CD4-positive, alpha-beta T cell treated with Interleukin-1 beta for 1 hour (primary cell): ENCODE results near the gene ODAD3.
"Not testable (repeated sequence)": the region's sequence is repeated elsewhere in the genome, so short reads cannot be mapped to it uniquely, and the experiment has no call there.

ENCODE experiments used
- DNase-seq, 2 donors: peaks; one replicate each; pipeline ENCODE4 v3.0.0-alpha.2; 2020 to 2022

ODAD3 gene

GRCh38 chr19:11458912-11459311, 24.0 kb upstream of the ODAD3 start:
- DNase-seq, result not testable (repeated sequence)

DNA sequence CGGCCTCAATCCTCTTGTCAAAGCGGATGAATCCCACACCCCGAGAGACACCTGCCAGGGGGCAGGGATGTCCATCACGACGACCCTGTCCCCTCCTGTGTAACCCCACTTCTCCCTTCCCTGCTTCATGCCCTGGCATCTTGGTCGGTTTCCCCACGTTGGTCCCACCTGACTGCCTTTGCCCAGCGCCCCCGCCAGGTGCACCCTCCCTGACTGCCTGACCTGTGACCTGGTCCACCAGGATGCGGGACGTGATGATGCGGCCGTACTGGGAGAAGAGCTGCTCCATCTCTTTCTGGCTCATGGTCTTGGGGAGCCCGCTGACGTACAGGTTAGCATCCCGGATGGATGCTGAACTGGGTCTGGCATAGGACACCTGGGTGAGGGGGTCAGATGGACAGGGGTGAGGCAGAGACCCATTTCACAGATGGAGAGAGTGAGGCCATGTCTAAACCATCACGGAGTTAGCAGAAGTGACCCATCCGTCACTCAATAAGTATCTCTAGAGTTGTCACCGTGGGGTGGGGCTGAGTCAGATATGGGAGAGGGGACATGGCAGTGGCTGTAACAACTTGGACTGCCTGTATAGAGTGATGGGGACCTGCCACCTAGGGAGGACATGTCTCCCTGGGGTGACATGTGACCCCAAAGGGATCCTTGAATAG, 23.4 kb upstream of the ODAD3 start:
- DNase-seq, result no peak

DNA sequence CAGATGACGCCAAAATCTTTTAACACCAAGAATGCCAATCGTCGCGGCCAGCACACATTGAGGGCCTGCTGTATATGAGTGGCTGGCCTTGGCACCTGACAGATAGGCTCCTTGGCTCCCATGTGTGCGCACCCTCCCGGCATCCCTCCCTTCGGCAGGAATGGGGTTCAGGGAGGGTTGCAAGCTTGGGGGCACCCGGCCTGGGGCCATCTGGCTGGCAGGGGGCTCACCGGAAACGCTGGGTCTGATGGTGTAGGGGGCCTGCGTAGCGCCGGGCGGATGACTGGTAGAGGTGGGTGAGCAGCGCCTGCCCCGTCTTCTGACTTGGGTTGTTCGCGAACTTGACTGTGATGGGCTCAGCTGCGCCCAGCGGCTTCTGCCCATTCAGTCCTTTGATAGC, 22.9 kb upstream of the ODAD3 start:
- DNase-seq, result no peak

GRCh38 chr19:11457115-11457514, 22.2 kb upstream of the ODAD3 start:
- DNase-seq, result no peak

GRCh38 chr19:11456659-11457058, 21.7 kb upstream of the ODAD3 start:
- no peak for DNase-seq

DNA sequence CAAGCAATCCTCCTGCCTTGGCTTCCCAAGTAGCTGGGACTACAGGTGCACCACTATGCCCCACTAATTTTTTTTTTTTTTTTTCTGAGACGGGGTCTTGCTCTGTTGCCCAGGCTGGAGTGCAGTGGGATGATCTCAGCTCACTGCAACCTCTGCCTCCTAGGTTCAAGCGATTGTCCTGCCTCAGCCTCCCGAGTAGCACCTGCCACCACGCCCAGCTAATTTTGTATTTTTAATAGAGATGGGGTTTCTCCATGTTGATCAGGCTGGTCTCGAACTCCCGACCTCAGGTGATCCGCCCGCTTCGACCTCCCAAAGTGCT, 20.3 kb upstream of the ODAD3 start:
- not testable (repeated sequence) for DNase-seq

GRCh38 chr19:11453468-11454341, 18.8 kb upstream of the ODAD3 start:
- peak in 1 of 2 donors; percentile 11 for DNase-seq

GRCh38 chr19:11452620-11453310, 17.8 kb upstream of the ODAD3 start:
- DNase-seq, result no peak

GRCh38 chr19:11451871-11452619, 17.1 kb upstream of the ODAD3 start:
- no peak for DNase-seq

GRCh38 chr19:11451327-11451870, 16.5 kb upstream of the ODAD3 start:
- no peak for DNase-seq

- no peak for DNase-seq
Measured at GRCh38 chr19:11450570-11451326, 15.8 kb upstream of the ODAD3 start.

DNA sequence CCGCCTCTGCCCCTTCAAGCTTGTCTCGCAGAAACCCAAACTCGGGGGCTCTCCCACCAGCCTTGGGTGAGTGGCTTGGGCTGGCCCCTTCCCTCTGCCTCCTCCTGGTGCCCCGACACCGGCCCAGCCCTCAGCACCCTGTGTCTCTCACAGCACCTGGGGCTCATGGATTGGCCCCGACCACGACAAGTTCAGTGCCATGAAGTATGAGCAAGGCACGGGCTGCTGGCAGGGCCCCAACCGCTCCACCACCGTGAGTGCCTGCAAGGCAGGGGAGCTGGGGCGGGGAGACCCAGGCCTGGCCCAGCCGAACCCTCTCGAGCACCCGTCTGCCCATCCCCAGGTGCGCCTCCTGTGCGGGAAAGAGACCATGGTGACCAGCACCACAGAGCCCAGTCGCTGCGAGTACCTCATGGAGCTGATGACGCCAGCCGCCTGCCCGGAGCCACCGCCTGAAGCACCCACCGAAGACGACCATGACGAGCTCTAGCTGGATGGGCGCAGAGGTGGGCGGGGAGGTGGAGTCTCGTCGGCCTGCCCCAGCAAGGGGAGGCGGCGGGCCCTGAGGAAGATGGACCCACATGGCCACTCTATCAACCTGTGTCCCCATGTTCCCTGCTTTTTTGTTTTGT, 14.1 kb upstream of the ODAD3 start:
- no peak for DNase-seq

DNA sequence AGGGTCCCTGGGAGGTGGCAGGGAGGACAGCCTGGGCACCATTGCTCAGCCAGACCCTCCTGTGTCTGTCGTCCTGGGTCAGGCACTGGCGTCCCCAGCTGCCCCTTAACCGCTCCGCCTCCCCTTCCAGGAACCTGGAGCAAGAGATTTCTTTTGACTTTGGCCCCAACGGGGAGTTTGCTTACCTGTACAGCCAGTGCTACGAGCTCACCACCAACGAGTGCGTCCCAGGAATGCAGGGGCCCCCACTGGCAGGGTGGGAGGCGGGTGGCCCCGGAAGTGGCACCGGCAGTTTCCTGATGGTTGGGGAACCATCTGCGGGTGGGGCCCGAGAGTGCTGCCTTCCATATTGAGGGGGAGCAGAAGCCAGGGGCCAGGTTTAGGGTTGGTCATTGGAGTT, 13.5 kb upstream of the ODAD3 start:
- no peak for DNase-seq

- DNase-seq, result no peak
Measured at GRCh38 chr19:11447347-11448262, 12.7 kb upstream of the ODAD3 start.

DNA sequence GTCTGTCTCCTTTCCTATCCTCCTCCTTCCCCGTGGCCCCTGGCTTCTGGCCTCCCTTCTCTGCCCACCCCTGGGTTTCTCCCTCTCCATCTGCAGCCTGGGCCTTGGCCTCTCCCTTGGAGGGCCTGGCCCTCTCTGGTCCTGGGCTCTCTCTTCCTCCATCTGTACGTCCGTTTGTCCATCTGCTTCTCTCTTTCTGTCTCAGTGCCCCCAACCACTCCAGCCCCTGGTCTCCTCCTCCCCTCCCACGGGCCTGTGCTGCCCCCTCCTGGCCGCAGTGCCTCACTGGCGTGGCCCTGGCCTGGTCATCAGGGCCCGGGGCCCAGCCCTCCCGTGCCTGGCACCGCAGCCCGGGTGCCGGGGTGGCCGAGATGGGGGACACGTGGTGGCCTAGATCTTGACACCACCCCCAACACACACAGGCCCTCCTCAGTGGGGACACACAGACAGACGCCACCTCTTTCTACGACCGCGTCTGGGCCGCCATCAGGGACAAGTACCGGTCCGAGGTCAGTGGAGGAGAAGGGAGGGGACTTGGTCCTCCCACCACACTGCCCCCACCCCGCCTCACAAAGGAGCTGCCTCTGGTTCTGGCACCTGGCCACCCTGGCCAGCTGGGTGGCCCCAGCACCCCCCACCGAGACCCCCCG, 11.9 kb upstream of the ODAD3 start:
- peak; percentile 40 to 51 for DNase-seq

GRCh38 chr19:11446271-11446651, 11.3 kb upstream of the ODAD3 start:
- DNase-seq, result no peak

DNA sequence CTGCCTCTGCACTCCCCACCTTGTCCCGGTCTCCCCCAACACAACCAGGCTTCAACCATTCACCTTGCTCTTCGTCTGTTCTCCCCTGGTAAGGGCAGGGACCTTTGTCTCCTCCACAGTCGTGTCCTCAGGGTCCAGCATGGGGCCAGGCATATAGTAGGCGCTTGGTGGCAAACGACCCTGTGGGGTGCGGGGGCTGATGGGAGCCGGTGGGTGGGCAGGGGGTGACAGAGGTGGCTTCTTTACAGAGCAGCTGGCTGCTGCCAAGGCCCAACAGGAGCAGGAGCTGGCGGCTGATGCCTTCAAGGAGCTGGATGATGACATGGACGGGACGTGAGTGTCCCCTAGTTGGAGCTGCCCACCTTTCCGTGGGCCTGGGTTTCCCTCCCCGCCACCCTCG, 10.2 kb upstream of the ODAD3 start:
- no peak for DNase-seq

- no peak for DNase-seq
Measured at GRCh38 chr19:11444059-11444458, 9.1 kb upstream of the ODAD3 start.

DNA sequence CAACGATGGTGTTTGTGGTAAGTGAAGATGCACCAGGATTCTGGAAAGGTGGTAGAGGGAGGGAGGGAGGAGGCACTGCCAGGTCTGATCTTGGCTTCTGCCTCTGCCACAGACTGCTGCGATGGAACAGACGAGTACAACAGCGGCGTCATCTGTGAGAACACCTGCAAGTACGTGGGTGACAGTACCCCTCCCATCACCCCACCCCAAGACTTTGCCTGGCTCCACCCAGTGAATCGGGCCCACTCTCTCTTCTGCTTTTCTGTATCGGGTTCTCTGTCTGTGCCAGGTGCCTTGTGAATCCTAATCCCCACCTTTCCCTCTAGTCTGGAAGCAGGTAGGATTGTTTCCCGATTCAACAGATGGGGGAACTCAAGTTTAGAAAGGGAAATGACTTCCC, 3.0 kb upstream of the ODAD3 start:
- peak in 1 of 2 donors; percentile 74 for DNase-seq

GRCh38 chr19:11435833-11436313, 952 bp upstream of the ODAD3 start:
- DNase-seq, result no peak
